Sigmoid colon (tissue), 4 donors: ENCODE results near the gene DNAH7.

Experiments
- CTCF ChIP-seq, 4 experiments: fragments of 450-650 bp in 3 of 4; fragments of 200-600 bp in 1 of 4; IDR thresholded peaks; one replicate each; pipeline ENCODE4 v1.5.1; 2016 to 2019; ENCODE audit warnings: antibody characterized with exemption in 4 of 4, mild to moderate bottlenecking in 3 of 4, moderate library complexity in 2 of 4
- EP300 ChIP-seq, 4 donors: sonication (generic); formaldehyde crosslinking; IDR thresholded peaks; one replicate each; pipeline ENCODE4 v1.6.1; 2017; ENCODE audit warnings: antibody characterized with exemption in 4 of 4

- no peak for TF ChIP-seq CTCF (IDR thresholded peaks at IDR 0.05)
- no peak for TF ChIP-seq EP300 (IDR thresholded peaks at IDR 0.05)
Observed at GRCh38 chr2:195891081-195891480, 177.6 kb downstream of the DNAH7 start.
